GM13977 (cell line): ENCODE data around the gene DNAH7.

ENCODE experiments used
- DNase-seq: peaks from one replicate; pipeline ENCODE4 v3.0.0; 2012; ENCODE audit warnings: low spot score
- in situ Hi-C: fragments of 300-500 bp; cut with MboI; formaldehyde crosslinking; loops from one replicate; pipeline ENCODE4 v1.12.0; 2022; ENCODE audit warnings: low sequenced_read_pairs, low pct_unique_long_range_greater_than_20kb, mixed read lengths, inconsistent platforms; ENCODE audit not compliant: unreplicated experiment
- TF ChIP-seq, protein P1 (sequence below): IDR thresholded peaks from 2 replicates; pipeline ENCODE4 v1.5.1; 2012; ENCODE audit warnings: mild to moderate bottlenecking, control low read depth; ENCODE audit not compliant: insufficient read depth; ENCODE audit errors: extremely low read depth, missing control alignments

DNAH7 gene

DNA sequence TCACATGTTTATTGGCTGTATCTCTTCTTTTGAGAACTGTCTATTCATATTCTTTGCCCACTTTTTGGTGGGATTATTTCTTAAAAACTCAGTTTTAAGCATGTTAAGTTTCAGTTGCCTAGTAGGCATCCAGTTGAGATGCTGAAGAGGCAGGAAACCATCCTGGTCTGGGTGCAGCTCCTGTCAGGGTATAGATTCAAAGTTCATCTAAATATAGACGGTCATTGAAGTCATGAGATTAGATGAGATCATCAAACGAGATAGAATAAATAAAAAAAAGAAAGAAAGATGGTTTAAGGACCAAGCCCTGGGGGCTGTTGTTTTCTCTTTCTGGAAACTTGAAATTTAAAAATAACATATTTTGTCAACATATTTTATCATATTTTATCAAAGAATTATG is 9.2 kb upstream of the DNAH7 start:
- in situ Hi-C loops: loop anchor here (5.0 kb wide), 1 partner anchor 194 kb away; no protein-coding TSS in a partner anchor
- TF ChIP-seq, protein P1, sequence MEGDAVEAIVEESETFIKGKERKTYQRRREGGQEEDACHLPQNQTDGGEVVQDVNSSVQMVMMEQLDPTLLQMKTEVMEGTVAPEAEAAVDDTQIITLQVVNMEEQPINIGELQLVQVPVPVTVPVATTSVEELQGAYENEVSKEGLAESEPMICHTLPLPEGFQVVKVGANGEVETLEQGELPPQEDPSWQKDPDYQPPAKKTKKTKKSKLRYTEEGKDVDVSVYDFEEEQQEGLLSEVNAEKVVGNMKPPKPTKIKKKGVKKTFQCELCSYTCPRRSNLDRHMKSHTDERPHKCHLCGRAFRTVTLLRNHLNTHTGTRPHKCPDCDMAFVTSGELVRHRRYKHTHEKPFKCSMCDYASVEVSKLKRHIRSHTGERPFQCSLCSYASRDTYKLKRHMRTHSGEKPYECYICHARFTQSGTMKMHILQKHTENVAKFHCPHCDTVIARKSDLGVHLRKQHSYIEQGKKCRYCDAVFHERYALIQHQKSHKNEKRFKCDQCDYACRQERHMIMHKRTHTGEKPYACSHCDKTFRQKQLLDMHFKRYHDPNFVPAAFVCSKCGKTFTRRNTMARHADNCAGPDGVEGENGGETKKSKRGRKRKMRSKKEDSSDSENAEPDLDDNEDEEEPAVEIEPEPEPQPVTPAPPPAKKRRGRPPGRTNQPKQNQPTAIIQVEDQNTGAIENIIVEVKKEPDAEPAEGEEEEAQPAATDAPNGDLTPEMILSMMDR: no peak
- DNase-seq: no peak

DNA sequence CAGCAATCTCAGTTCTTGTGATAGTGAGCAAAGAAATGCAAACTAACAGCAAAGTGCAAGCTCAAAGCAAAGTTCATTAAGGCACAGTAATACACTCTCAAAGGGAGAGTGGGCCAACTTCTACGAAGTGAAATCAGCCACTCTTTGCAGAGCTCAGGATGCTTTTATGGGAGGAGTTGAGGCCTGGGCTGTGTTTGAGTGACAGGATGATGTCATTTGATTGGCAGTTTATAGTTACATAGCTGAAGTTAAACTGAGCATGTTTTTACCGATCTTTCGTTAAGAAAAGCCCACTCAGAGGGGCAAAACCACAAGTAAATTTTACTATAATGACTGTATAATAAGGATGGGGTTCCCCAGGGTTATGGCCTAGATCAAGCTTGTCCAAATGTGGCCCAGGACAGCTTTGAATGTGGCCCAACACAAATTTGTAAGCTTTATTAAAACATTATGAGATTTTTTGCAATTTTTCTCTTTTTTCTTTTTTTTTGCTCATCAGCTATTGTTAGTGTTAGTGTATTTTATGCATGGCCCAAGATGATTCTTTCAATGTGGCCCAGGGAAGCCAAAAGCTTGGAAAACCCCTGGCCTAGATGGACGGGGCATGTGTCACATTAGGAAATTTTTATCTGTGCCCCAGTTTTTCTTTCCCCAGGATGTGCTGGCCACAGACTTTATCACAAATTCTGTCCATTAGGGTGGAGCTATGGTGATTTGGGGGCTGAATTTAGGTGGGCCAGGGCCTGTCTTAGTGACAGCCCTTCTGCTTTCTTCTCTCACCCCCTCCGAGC is 8.3 kb upstream of the DNAH7 start:
- in situ Hi-C loops: loop anchor here (5.0 kb wide), 1 partner anchor 195 kb away; no protein-coding TSS in a partner anchor
- DNase-seq: peak; percentile 49
- TF ChIP-seq, protein P1: no peak

DNA sequence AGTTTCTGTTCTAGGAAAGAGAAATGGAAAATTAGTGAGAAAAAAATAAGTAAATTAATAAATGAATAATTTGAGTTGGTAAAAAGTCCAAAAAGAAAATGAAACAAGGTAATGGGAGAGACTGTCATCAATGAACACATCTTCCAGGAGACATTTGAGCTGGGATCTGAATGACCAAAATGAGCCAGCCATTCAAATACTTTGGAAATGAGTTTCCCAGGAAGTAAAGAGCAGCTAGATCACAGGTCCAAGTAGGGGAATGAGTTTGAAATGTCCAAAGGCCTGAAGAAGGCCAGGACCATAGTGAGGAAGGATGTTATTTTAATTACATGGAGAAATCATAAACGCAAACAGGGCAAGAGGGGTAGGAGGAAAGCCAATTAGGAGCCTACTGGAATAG is 6.6 kb upstream of the DNAH7 start:
- in situ Hi-C loops: loop anchor here (5.0 kb wide), 1 partner anchor 197 kb away; no protein-coding TSS in a partner anchor
- DNase-seq: no peak
- TF ChIP-seq, protein P1: no peak

DNA sequence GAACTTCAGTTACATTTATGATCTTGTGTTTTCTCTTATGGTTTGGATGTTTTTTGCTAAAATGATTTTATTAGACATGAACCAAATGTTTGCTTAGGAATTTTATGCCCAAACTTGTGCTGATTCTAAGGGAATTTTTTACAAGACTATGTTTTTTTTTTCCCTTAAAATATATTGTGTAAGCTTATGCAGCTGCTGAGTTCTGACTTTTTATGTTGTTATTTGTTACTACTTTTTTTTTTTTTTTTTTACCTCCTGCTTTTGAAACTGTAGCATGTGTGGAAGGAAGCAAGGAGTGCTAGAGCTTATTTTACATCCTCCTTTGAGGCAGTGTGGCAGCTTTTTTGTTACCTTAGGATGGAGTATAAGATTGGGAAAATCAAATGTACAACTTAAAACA is 6.0 kb upstream of the DNAH7 start:
- TF ChIP-seq, protein P1: no peak
- in situ Hi-C loops: loop anchor here (5.0 to 25.0 kb wide), 3 partner anchors 198 to 587 kb away; partner anchors contain the start of gene SLC39A10
- no peak for DNase-seq

DNA sequence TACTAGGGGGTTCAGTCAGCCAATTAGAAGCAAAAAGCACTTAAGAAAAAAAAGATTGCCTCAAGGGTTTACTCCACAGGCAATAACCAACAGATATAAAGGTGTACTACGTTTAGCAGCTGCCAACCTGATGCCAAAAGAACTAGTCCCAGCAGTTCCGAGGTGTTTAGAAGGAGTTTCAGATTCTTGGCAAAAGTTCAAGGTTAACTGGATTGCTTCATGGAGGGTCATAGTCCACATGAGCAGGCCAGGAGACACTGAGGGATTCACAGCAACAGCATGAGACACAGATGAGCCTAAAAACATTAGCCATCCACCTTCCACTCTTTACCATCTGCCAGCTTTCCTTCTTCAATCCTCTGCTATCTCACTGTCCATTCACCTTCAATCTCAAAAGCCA is 4.9 kb upstream of the DNAH7 start:
- DNase-seq: no peak
- in situ Hi-C loops: loop anchor here (25.0 kb wide), 2 partner anchors 411 to 586 kb away; partner anchors contain the start of gene SLC39A10

DNA sequence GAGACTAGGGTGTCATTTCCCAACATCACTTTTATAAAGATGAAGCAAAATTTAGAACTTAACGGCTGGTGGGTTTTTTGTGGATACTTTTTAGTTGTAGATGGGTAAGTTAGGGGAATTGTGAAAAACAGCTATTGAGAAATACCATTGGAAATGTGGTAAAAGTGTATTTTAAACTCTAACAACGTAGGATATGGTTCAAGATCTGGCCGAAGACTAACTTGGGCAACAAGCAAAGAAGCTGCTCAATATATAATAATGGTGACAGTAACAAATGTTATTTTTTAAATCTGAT is 1.6 kb downstream of the DNAH7 start:
- DNase-seq: no peak
- TF ChIP-seq, protein P1: no peak
- in situ Hi-C loops: loop anchor here (25.0 kb wide), 2 partner anchors 405 to 580 kb away; partner anchors contain the start of gene SLC39A10

More for the DNA sequence above, 4.9 kb upstream of the DNAH7 start:
- TF ChIP-seq, protein P1: no peak
